CD4-positive, CD25-positive, alpha-beta regulatory T cell (primary cell): Measurements from ENCODE around the gene IQCC. TPM values are rescaled to one million over a fixed set of nuclear protein-coding genes. Genes with fewer than 3 reads are reported as not detected.
A peak's percentile ranks its signal among the peaks of the same experiment; 100 is the strongest.

Source experiments
- ATAC-seq, 2 donors: fragments of 150-1000 bp; cut with Tn5 transposase; one replicate each; pipeline ENCODE4 v1.10.0; 2021; ENCODE audit warnings: low read depth in 2 of 2, moderate number of reproducible peaks in 2 of 2, moderate library complexity in 1 of 2
- DNase-seq, 3 donors: peaks; one replicate each; pipeline versions ENCODE4 v3.0.0 to v3.0.0-alpha.2; 2012 to 2022; ENCODE audit warnings: mixed read lengths in 1 of 3
- H3K27ac ChIP-seq: one replicate; pipeline ENCODE4 v1.7.0; 2013; ENCODE audit warnings: mild to moderate bottlenecking, low read length; ENCODE audit not compliant: insufficient read depth, poor library complexity, severe bottlenecking
- H3K27me3 ChIP-seq: one replicate; pipeline ENCODE4 v1.7.0; 2013; ENCODE audit warnings: low read length; ENCODE audit not compliant: control insufficient read depth, insufficient read depth
- H3K36me3 ChIP-seq: one replicate; pipeline ENCODE4 v1.7.0; 2013; ENCODE audit warnings: mild to moderate bottlenecking, low read length, moderate library complexity; ENCODE audit not compliant: control insufficient read depth, insufficient read depth
- H3K4me1 ChIP-seq: 2 replicates; pipeline ENCODE4 v1.7.0; 2013; ENCODE audit warnings: mild to moderate bottlenecking, low read length; ENCODE audit not compliant: insufficient read depth, control insufficient read depth, poor library complexity, severe bottlenecking
- H3K4me3 ChIP-seq: one replicate; pipeline ENCODE4 v1.7.0; 2013; ENCODE audit warnings: low read depth, mild to moderate bottlenecking, low read length, moderate library complexity
- H3K9me3 ChIP-seq, 2 experiments: 1 replicate in 1 of 2; 2 replicates in 1 of 2; pipeline ENCODE4 v1.7.0; 2013; ENCODE audit warnings: low read length in 2 of 2, mild to moderate bottlenecking in 1 of 2, moderate library complexity in 1 of 2; ENCODE audit not compliant: control insufficient read depth in 2 of 2
- H3K27ac Mint-ChIP-seq, 3 donors: one replicate each; pipeline ENCODE4 v1.8.0; 2020 to 2022; ENCODE audit warnings: mild to moderate bottlenecking in 3 of 3, mixed read lengths in 3 of 3, moderate library complexity in 2 of 3
- H3K27me3 Mint-ChIP-seq: one replicate; pipeline ENCODE4 v1.8.0; 2022; ENCODE audit warnings: mild to moderate bottlenecking, mixed read lengths
- H3K36me3 Mint-ChIP-seq: one replicate; pipeline ENCODE4 v1.8.0; 2020; ENCODE audit warnings: mixed read lengths
- H3K4me1 Mint-ChIP-seq, 4 donors: one replicate each; pipeline ENCODE4 v1.8.0; 2020 to 2022; ENCODE audit warnings: mixed read lengths in 4 of 4, mild to moderate bottlenecking in 1 of 4
- H3K4me3 Mint-ChIP-seq, 4 donors: one replicate each; pipeline ENCODE4 v1.8.0; 2020 to 2022; ENCODE audit warnings: mild to moderate bottlenecking in 4 of 4, mixed read lengths in 4 of 4, moderate library complexity in 3 of 4
- H3K9me3 Mint-ChIP-seq, 7 donors: one replicate each; pipeline ENCODE4 v1.8.0; 2020 to 2022; ENCODE audit warnings: mixed read lengths in 7 of 7, mild to moderate bottlenecking in 3 of 7, moderate library complexity in 2 of 7
- polyA plus RNA-seq, 4 donors: library from polyadenylated mRNA; unstranded; fragments of 300-500 nt; fragmentation: Illumina TruSeq; gene quantifications; one replicate each; pipeline ENCODE4 v1.2.3, GENCODE V29; 2021
- total RNA-seq: library from RNA; stranded (reverse); gene quantifications from one replicate; pipeline ENCODE4 v1.2.3, GENCODE V29; 2022

IQCC gene
- total and polyA plus RNA-seq, 5 donors from 2014 or later = 0.68 to 2.7 (median 1.6) TPM

DNA sequence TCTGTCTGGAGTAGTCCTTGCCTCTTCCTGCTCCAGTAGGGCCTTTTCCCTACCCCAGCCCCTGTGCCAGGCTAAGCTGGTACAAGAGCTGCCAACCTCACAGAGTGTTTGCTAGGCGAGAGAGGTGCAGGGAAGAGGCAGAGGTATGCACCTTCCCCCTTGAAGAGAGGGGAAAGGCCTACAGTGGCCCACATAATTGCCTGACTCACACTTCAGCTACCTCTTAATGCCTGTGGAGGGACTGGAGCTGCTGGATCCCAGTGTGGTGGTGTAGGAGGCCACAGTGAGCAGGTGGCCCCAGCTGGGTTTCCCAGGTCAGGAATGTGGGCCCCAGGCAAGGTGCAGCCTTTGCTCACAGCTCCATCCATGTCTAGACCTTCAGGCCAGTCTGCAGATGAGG, 8.4 kb upstream of the IQCC start:
- Mint-ChIP-seq H3K4me3 (peak overlapping the region in 3 of 4 donors; percentile 5 to 77 (median 62)), H3K36me3 (peaks cover 25% of the 10 kb centered on the region), H3K9me3 (no peaks in the 10 kb centered on the region), H3K27me3 (no peaks in the 10 kb centered on the region), H3K4me1 (peaks cover 6 to 60% (median 39%) of the 10 kb centered on the region in 4 donors), H3K27ac (peak overlapping the region; percentile 82 to 89 (median 83))
- DNase-seq (no peak), ATAC-seq (no peak)
- H3K4me3 ChIP-seq = no peak overlapping the region
- no peaks in the 10 kb centered on the region for H3K27me3 ChIP-seq
- peaks cover 43% of the 10 kb centered on the region for H3K4me1 ChIP-seq
- H3K36me3 ChIP-seq = peaks cover 38% of the 10 kb centered on the region
- no peak overlapping the region for H3K27ac ChIP-seq
- H3K9me3 ChIP-seq = no peaks in the 10 kb centered on the region

DNA sequence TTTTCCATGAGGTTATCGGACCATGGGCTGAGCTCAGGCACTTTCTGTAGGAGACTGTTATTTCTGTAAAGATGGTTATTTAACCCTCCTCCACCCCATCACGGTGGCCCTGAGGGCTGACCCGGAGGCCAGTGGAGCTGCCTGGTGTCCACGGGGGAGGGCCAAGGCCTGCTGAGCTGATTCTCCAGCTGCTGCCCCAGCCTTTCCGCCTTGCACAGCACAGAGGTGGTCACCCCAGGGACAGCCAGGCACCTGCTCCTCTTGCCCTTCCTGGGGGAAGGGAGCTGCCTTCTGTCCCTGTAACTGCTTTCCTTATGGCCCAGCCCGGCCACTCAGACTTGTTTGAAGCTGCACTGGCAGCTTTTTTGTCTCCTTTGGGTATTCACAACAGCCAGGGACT, 7.6 kb upstream of the IQCC start:
- DNase-seq = no peak
- H3K4me3 ChIP-seq = no peak overlapping the region
- no peaks in the 10 kb centered on the region for H3K27me3 ChIP-seq
- peak overlapping the region; percentile 62 to 89 (median 82) for H3K27ac Mint-ChIP-seq
- no peak for ATAC-seq
- H3K27ac ChIP-seq = peak overlapping the region; percentile 29
- no peaks in the 10 kb centered on the region for H3K27me3 Mint-ChIP-seq
- no peaks in the 10 kb centered on the region for H3K9me3 ChIP-seq
- peaks cover 20% of the 10 kb centered on the region for H3K36me3 Mint-ChIP-seq
- peak overlapping the region in 1 of 4 donors; percentile 52 for H3K4me3 Mint-ChIP-seq
- H3K36me3 ChIP-seq = peaks cover 30% of the 10 kb centered on the region
- H3K4me1 ChIP-seq = peaks cover 48% of the 10 kb centered on the region
- H3K4me1 Mint-ChIP-seq = peaks cover 6 to 66% (median 45%) of the 10 kb centered on the region in 4 donors
- no peaks in the 10 kb centered on the region for H3K9me3 Mint-ChIP-seq

DNA sequence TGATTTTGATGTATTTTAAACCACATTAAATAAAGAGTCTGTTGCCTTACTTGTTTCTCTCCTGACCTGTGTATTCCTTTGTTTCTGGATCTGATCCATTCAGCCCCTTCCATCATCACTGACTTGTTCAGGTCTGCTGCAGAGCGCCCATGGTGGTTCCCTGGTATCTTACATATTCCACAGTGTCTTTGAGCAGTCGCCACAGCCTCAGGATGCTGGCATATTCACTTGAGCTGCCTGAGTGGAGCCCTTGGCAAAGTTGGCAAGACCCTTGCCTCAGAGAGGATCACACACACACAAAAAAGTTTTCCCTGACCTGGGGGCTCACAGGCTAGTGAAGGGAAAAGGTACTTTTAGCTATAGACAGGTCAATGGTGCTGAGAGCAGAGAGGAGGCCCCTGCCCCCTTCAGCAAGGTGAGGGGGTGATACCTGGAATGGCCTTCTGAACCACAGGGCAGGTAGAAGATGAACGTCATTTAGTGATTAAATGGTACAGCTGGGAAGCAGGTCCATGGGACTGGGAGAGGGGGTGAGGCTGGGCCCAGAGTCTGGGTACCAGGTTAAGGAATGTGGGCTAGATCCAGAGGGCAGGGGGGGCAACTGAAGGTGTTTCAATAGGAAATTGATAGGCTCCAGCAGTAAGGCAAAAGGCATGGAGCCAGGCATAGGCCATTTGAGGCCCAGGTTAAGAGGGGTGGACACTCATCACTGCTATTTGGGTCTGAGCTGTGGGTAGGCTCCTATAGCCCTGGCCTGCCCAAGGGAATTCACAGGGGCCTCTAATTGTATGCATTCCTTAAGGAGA, 7.0 kb upstream of the IQCC start:
- Histone ChIP-seq H3K4me3 (no peak overlapping the region), H3K4me1 (peaks cover 48% of the 10 kb centered on the region), H3K36me3 (peaks cover 24% of the 10 kb centered on the region), H3K27ac (peak overlapping the region; percentile 94), H3K27me3 (no peaks in the 10 kb centered on the region), H3K9me3 (no peaks in the 10 kb centered on the region)
- Mint-ChIP-seq H3K4me3 (peak overlapping the region in 3 of 4 donors; percentile 51 to 94 (median 74)), H3K27me3 (no peaks in the 10 kb centered on the region), H3K9me3 (no peaks in the 10 kb centered on the region), H3K36me3 (peaks cover 14% of the 10 kb centered on the region), H3K4me1 (peaks cover 6 to 68% (median 46%) of the 10 kb centered on the region in 4 donors), H3K27ac (peak overlapping the region in 2 of 3 donors; percentile 62 to 68)
- ATAC-seq (no peak), DNase-seq (no peak)

DNA sequence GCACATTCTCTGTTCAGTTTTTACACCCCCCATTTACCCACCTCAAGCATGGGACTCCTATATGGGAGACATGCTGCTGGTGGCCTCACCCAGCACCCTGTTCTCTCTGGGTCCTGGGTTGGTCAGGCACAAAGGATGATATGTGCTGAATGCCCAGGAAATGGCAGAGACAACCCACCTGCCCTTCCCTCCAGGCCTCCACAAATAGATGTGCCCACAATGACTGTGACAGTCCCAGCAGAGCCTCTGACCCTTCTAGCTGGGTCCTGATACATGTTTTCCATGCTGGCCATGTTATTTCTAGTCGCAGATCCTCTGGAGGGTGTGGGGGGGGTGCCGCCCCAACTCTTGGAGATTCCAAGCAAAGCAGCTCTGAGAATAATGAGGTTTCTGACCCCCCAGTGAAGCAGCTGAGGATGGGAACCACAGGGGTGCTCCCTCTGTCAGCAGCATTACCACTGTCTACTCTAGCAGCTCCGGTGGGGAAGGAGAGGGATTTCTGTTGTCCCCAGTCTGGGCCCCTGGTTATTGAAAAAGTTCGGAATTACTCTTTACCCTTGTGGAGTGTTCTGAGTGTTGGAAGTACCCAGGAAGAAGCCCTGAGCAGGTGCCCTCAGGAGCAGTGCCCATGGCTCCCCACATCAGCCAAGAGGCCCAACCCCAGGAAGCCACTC, 6.3 kb upstream of the IQCC start:
- H3K27me3 ChIP-seq = no peaks in the 10 kb centered on the region
- peak overlapping the region; percentile 32 to 95 (median 62) for H3K27ac Mint-ChIP-seq
- no peak for DNase-seq
- no peaks in the 10 kb centered on the region for H3K9me3 ChIP-seq
- H3K4me3 Mint-ChIP-seq = peak overlapping the region in 3 of 4 donors; percentile 11 to 94 (median 93)
- H3K27me3 Mint-ChIP-seq = no peaks in the 10 kb centered on the region
- peaks cover 17% of the 10 kb centered on the region for H3K36me3 ChIP-seq
- H3K9me3 Mint-ChIP-seq = no peaks in the 10 kb centered on the region
- ATAC-seq = no peak
- H3K27ac ChIP-seq = peak overlapping the region; percentile 94
- H3K4me1 Mint-ChIP-seq = peaks cover 6 to 66% (median 46%) of the 10 kb centered on the region in 4 donors
- H3K36me3 Mint-ChIP-seq = peaks cover 10% of the 10 kb centered on the region
- H3K4me1 ChIP-seq = peaks cover 48% of the 10 kb centered on the region
- H3K4me3 ChIP-seq = no peak overlapping the region

DNA sequence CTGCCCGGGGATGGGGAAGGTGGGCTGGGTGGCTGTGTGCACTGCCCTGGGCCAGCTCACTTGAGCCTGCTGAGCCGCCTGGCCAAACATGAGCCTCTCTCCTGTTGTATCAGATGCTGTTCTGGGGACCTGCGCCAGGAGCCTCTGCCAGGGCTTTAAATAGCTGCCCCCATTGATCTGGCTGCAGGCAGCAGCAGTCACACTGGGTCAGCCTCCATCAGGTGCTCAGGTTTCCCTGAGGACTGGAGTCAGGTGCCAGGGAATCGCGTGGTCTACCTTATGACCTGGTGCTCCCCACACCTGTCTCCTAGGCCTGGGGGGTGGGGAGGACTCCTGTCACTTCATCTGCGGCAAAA, 5.8 kb upstream of the IQCC start:
- Histone ChIP-seq H3K4me1 (peaks cover 48% of the 10 kb centered on the region), H3K4me3 (peak overlapping the region; percentile 91), H3K27ac (peak overlapping the region; percentile 94), H3K36me3 (peaks cover 12% of the 10 kb centered on the region), H3K27me3 (no peaks in the 10 kb centered on the region), H3K9me3 (no peaks in the 10 kb centered on the region)
- peak overlapping the region in 2 of 3 donors; percentile 91 to 95 for H3K27ac Mint-ChIP-seq
- no peak for DNase-seq
- no peaks in the 10 kb centered on the region for H3K9me3 Mint-ChIP-seq
- H3K4me3 Mint-ChIP-seq = peak overlapping the region; percentile 93 to 95 (median 94)
- no peaks in the 10 kb centered on the region for H3K27me3 Mint-ChIP-seq
- H3K4me1 Mint-ChIP-seq = peaks cover 6 to 64% (median 48%) of the 10 kb centered on the region in 4 donors
- ATAC-seq = no peak
- H3K36me3 Mint-ChIP-seq = peaks cover 5% of the 10 kb centered on the region

DNA sequence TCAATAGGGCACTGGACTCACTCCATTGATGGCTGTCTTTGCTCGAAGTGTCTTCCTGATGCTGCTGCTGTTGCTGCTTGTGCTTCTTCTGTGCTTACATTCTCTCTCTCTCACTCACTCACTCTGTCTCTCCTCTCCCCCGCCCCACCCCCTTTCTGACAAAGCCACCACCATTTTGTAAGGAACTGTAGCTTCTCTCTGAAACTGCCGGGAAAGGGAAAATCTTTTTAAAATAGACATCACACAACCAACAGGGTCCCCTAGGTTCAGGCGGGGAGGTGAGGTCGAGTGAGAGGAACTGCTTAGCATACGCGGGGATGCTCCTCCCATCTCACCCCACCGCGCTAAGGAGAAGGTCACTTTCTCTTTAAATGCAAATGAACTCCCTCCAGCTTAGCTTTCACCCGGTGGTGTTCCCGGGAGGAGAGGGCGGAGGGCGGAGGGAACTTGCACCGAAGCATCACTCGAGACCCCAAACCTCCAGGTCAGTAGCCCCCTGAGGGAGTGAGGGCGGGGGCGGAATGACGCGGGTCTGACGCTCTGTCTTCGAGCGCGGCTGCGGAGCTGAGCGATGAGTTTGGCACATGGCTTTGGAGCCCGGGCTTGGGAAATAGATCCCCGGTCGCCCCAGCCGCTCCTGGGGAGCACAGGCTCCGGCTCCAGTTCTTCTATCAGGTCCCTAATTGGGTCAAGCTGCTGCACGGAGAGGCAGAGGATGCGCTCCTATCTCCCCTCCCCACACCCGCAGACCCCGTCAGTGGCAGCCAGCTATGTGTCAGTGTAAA, 5.1 kb upstream of the IQCC start, which contains the start of gene CCDC28B:
Gene CCDC28B (plus strand): TSS at position 370 of the 785 bp plus-strand sequence. CDS start 1,341 bp downstream, outside the sequence.
- H3K4me1 Mint-ChIP-seq = peaks cover 6 to 60% (median 47%) of the 10 kb centered on the region in 4 donors
- H3K27ac Mint-ChIP-seq = peak within 1 kb of the TSS; percentile 91 to 95 (median 94)
- peak within 1 kb of the TSS; percentile 93 to 95 (median 94) for H3K4me3 Mint-ChIP-seq
- H3K27me3 ChIP-seq = no peaks in the 10 kb centered on the region
- no peaks in the 10 kb centered on the region for H3K27me3 Mint-ChIP-seq
- no peaks in the 10 kb centered on the region for H3K9me3 Mint-ChIP-seq
- peaks cover 51% of the 10 kb centered on the region for H3K4me1 ChIP-seq
- peaks cover 5% of the 10 kb centered on the region for H3K36me3 ChIP-seq
- H3K4me3 ChIP-seq = peak within 1 kb of the TSS; percentile 91
- peak within 1 kb of the TSS; percentile 94 for H3K27ac ChIP-seq
- no peaks in the 10 kb centered on the region for H3K9me3 ChIP-seq
- peak; percentile 59 to 72 (median 62) for DNase-seq
- peaks cover 5% of the 10 kb centered on the region for H3K36me3 Mint-ChIP-seq
- ATAC-seq = peak; percentile 43 to 52
